Stomach (tissue), 4 donors: ENCODE data around the gene RSPO3.

Experiments used
- CTCF ChIP-seq, 7 experiments: fragments of 450-650 bp in 4 of 7; fragments of 200-600 bp in 3 of 7; sonication (generic) in 3 of 7; IDR thresholded peaks; one replicate each; pipeline ENCODE4 v1.5.1; 2016 to 2019; ENCODE audit warnings: antibody characterized with exemption in 7 of 7, control low read depth in 2 of 7, mild to moderate bottlenecking in 1 of 7
- EP300 ChIP-seq: sonication (generic); formaldehyde crosslinking; IDR thresholded peaks from one replicate; pipeline ENCODE4 v1.6.1; 2017; ENCODE audit warnings: antibody characterized with exemption
- POLR2A ChIP-seq, 4 donors: fragments of 450-650 bp; IDR thresholded peaks; one replicate each; pipeline ENCODE4 v1.6.1; 2016; ENCODE audit warnings: antibody characterized with exemption in 4 of 4, control low read depth in 2 of 4, mild to moderate bottlenecking in 1 of 4, moderate library complexity in 1 of 4

GRCh38 chr6:127210725-127211124 lies 92.3 kb downstream of the RSPO3 start:
- TF ChIP-seq CTCF (IDR thresholded peaks at IDR 0.05): no peak
- TF ChIP-seq POLR2A (IDR thresholded peaks at IDR 0.05): no peak
- no peak for TF ChIP-seq EP300
